ENCODE data around the gene PIK3R2. TPM values are rescaled to one million over a fixed set of nuclear protein-coding genes. Genes with fewer than 3 reads are reported as not detected.
A peak's percentile ranks its signal among the peaks of the same experiment; 100 is the strongest.

PIK3R2 gene
- total and polyA plus RNA-seq, 2 of the 8 experiments (the other 6 are each of a cell fraction or from before 2014, with no cell fraction given), result 21.7 to 57.1 TPM

DNA sequence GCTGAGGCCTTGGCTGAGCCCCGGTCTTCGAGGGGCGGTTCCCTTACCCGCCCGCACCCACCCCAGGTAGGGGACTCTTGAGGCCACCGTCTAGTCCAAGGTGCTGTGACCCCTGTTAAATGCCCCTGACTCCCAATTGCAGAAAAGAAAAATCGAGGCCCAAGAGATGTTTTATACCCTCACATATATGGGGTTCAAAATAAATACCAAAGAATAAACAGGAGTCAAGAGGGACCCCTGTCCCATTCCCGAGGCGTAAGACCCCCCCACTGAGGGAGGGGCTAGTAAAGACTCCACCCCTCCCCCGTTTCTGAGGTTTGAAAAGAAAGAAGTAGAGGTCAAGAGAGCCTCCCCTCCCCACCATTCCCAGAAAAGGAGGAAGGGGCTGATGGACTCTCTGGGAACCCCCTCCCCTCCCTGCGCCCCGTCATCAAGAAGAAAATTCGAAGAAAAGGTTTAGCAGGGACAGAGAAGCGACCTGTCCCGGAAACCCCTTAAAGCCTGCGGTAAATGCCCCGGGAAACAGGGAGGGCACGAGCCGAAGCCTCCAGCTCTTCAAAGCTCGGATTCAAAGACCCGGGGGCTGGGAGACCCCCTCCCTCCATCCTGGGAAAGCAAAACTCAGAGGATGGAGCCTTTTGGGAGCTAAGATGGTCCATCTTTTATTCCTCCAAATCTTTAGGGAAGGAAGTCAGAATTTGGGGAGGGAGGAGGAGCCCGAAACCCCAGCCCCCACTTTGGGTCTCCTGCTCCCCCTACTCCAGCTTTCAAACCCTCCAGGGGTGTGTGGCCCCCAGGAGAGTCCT is 51.6 kb downstream of the PIK3R2 start:
- Histone ChIP-seq H3K27ac (ENCODE audit: low read depth, low read length) (peak overlapping the region; percentile 76), H4K5ac (ENCODE audit: insufficient read length, low read depth, low read length) (peak overlapping the region; percentile 73), H3K4me1 (replicated peaks in 1 of 4; ENCODE audit: control insufficient read depth in 3 of 4, insufficient read depth in 4 of 4, low read length in 3 of 4) (peaks cover 0 to 11% (median 7%) of the 10 kb centered on the region in 4 experiments; a peak in 5 of 7 replicates), H2BK5ac (ENCODE audit: low read depth, low read length) (peak overlapping the region; percentile 87), H3K9me3 (ENCODE audit: insufficient read depth in 2 of 2, low read depth in 1 of 2, low read length in 1 of 2) (no peaks in the 10 kb centered on the region), H3K18ac (ENCODE audit: extremely low read depth, low read length) (peak overlapping the region; percentile 83), H2AK5ac (ENCODE audit: low read depth, low read length) (no peak overlapping the region), H3K27me3 (replicated peaks in 1 of 4; ENCODE audit: control insufficient read depth in 3 of 4, extremely low read depth in 1 of 4, insufficient read depth in 3 of 4, low read length in 3 of 4) (no peaks in the 10 kb centered on the region; a peak in 1 of 7 replicates), H3K56ac (replicated peaks; ENCODE audit: insufficient read length, low read depth, low read length) (peak overlapping the region; percentile 94), H2BK20ac (ENCODE audit: low read length) (no peak overlapping the region), H4K8ac (ENCODE audit: extremely low read depth, insufficient read depth, low read length) (peak overlapping the region; percentile 72; the same call in 1 of the 2 replicates), H2BK12ac (ENCODE audit: low read depth, low read length) (peak overlapping the region; percentile 68), H3K4me3 (ENCODE audit: extremely low read depth in 1 of 4, insufficient read depth in 2 of 4, low read depth in 3 of 4, low read length in 4 of 4) (peak overlapping the region; percentile 43 to 83 (median 72)), H3K14ac (ENCODE audit: insufficient read length) (no peak overlapping the region), H2AFZ (ENCODE audit: low read length) (no peak overlapping the region), H3K79me2 (ENCODE audit: control insufficient read depth in 1 of 2, insufficient read depth in 2 of 2, low read length in 2 of 2) (0 out of 4 replicates have a peak, but pooled peaks cover 0 to 4% of the 10 kb centered on the region in 2 experiments), H3K23ac (ENCODE audit: insufficient read length) (no peak overlapping the region), H3K79me1 (ENCODE audit: low read depth, low read length) (peaks cover 5% of the 10 kb centered on the region; the same call in 1 of the 2 replicates), H3K4me2 (ENCODE audit: insufficient read depth in 1 of 2, low read depth in 2 of 2, low read length in 2 of 2) (peak overlapping the region; percentile 78 to 79), H2BK15ac (ENCODE audit: low read length) (no peak overlapping the region), H3K36me3 (ENCODE audit: control insufficient read depth in 2 of 4, insufficient read depth in 4 of 4, low read length in 3 of 4) (peaks cover 0 to 3% (median 1%) of the 10 kb centered on the region in 4 experiments; a peak in 4 of 8 replicates), H3K9ac (replicated peaks in 1 of 4; ENCODE audit: extremely low read depth in 1 of 4, low read depth in 3 of 4, low read length in 3 of 4) (peak overlapping the region in 3 of 4 experiments; percentile 52 to 70 (median 67); a peak in 5 of 7 replicates), H3K23me2 (ENCODE audit: low read depth, low read length) (peaks cover 12% of the 10 kb centered on the region), H4K20me1 (replicated peaks in 1 of 2; ENCODE audit: control insufficient read depth in 1 of 2, insufficient read depth in 2 of 2, low read length in 2 of 2) (peaks cover 1 to 13% of the 10 kb centered on the region in 2 experiments), H4K91ac (replicated peaks; ENCODE audit: insufficient read length, low read length) (peak overlapping the region; percentile 17), H2BK120ac (replicated peaks; ENCODE audit: low read depth, low read length) (peak overlapping the region; percentile 51), H3K4ac (replicated peaks; ENCODE audit: insufficient read length, low read depth, low read length) (no peak overlapping the region)
- 1% methylated on average over 18 of the region's 22 CpGs; no CpG with 5 or more reads in 1 of the 2 experiments for WGBS, 2 experiments (ENCODE audit: extremely low coverage in 1 of 2, insufficient coverage in 1 of 2, insufficient read length in 1 of 2, insufficient replicate concordance in 2 of 2, low coverage in 1 of 2, low lambda C conversion rate in 2 of 2, missing lambda C conversion rate in 1 of 2)
- peak in 1 of 2 experiments; percentile 85 for DNase-seq (ENCODE audit: low read depth in 1 of 2, low spot score in 2 of 2)
- no peak for FAIRE-seq
- ChIA-PET CTCF (ENCODE audit: partially characterized antibody) (interaction anchor here (0.6 to 11.5 kb wide), 12 partner anchors 10 to 385 kb away, joined by 3 to 305 read pairs (median 4); a partner anchor contains a TSS), POLR2A (ENCODE audit: partially characterized antibody) (interaction anchor here (0.6 to 7.3 kb wide), 18 partner anchors 9 to 272 kb away, joined by 3 to 65 read pairs (median 6); partner anchors contain the start of genes CCDC124, JUND, MPV17L2 and PDE4C)
- TF ChIP-seq, protein P1, sequence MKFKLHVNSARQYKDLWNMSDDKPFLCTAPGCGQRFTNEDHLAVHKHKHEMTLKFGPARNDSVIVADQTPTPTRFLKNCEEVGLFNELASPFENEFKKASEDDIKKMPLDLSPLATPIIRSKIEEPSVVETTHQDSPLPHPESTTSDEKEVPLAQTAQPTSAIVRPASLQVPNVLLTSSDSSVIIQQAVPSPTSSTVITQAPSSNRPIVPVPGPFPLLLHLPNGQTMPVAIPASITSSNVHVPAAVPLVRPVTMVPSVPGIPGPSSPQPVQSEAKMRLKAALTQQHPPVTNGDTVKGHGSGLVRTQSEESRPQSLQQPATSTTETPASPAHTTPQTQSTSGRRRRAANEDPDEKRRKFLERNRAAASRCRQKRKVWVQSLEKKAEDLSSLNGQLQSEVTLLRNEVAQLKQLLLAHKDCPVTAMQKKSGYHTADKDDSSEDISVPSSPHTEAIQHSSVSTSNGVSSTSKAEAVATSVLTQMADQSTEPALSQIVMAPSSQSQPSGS (IDR thresholded peaks at IDR 0.05; ENCODE audit: low read length), result no peak
- TF ChIP-seq SP4 (IDR thresholded peaks at IDR 0.05; ENCODE audit: low read length) (no peak; the same call in none of the 2 replicates), RBBP5 (IDR thresholded peaks at IDR 0.05; ENCODE audit: borderline replicate concordance, low read depth, low read length) (no peak), POLR2A (IDR thresholded peaks at IDR 0.05; ENCODE audit: control extremely low read depth in 1 of 2, low read depth in 2 of 2, low read length in 2 of 2) (0 out of 3 replicates have a peak, but pooled peaks of 1 of the 2 experiments have one; percentile 38), TAF7 (optimal IDR thresholded peaks at IDR 0.05; ENCODE audit: borderline replicate concordance, low read depth, low read length) (peak; percentile 29), EZH2 (IDR thresholded peaks at IDR 0.05; ENCODE audit: low read depth, low read length, severe bottlenecking) (no peak), GABPA (IDR thresholded peaks at IDR 0.05; ENCODE audit: borderline replicate concordance, insufficient read depth, low read length) (no peak), SP1 (IDR thresholded peaks at IDR 0.05; ENCODE audit: low read depth, low read length) (no peak), MAFK (IDR thresholded peaks at IDR 0.05; ENCODE audit: low read depth, low read length) (no peak)
